Stimulated activated naive CD8-positive, alpha-beta T cell treated with anti-CD3 and anti-CD28 coated beads, Interleukin-15, Interleukin-2, amounts not matched to agents 100 U/mL and 50 U/mL, for 24 hours (primary cell): ENCODE results near the gene HAUS5.
"Not testable (repeated sequence)": the region's sequence is repeated elsewhere in the genome, so short reads cannot be mapped to it uniquely, and the experiment has no call there.

Experiments
- ATAC-seq: fragments of 150-1000 bp; cut with Tn5 transposase; one replicate; pipeline ENCODE4 v1.10.0; 2021
- DNase-seq: peaks from one replicate; pipeline ENCODE4 v3.0.0; 2021

Gene HAUS5

GRCh38 chr19:35642798-35643254, 30.3 kb downstream of the HAUS5 start:
- ATAC-seq (no peak), DNase-seq (no peak)

GRCh38 chr19:35643255-35644205, 31.0 kb downstream of the HAUS5 start:
- ATAC-seq: peak; percentile 36
- peak; percentile 84 for DNase-seq

- ATAC-seq (peak; percentile 91), DNase-seq (peak; percentile 97)
Measured at GRCh38 chr19:35644206-35644986, 31.9 kb downstream of the HAUS5 start.

- ATAC-seq: peak; percentile 9
Measured at GRCh38 chr19:35644987-35645679, 32.6 kb downstream of the HAUS5 start.

GRCh38 chr19:35645680-35646511, 33.4 kb downstream of the HAUS5 start:
- ATAC-seq: no peak
- DNase-seq: no peak

More at GRCh38 chr19:35644987-35645679, 32.6 kb downstream of the HAUS5 start:
- peak; percentile 94 for DNase-seq

GRCh38 chr19:35648017-35648961, 35.8 kb downstream of the HAUS5 start, which contains the start of gene COX6B1:
Gene COX6B1, plus strand, starts transcription at chr19:35648323. Its CDS starts 2,921 bp downstream, at chr19:35651244.
- ATAC-seq: peak; percentile 76
- DNase-seq: peak; percentile 91

GRCh38 chr19:35650581-35650980, 38.0 kb downstream of the HAUS5 start:
- DNase-seq (no peak), ATAC-seq (no peak)

- DNase-seq: not testable (repeated sequence)
Measured at GRCh38 chr19:35654828-35655227, 42.3 kb downstream of the HAUS5 start.

GRCh38 chr19:35655600-35655999, 43.1 kb downstream of the HAUS5 start:
- ATAC-seq: no peak

More at GRCh38 chr19:35654828-35655227, 42.3 kb downstream of the HAUS5 start:
- ATAC-seq: peak; percentile 36

GRCh38 chr19:35656700-35657099, 44.2 kb downstream of the HAUS5 start:
- DNase-seq (no peak), ATAC-seq (no peak)

More at GRCh38 chr19:35655600-35655999, 43.1 kb downstream of the HAUS5 start:
- DNase-seq: no peak

GRCh38 chr19:35657904-35658700, 45.6 kb downstream of the HAUS5 start:
- ATAC-seq (no peak), DNase-seq (no peak)

- ATAC-seq: no peak
- no peak for DNase-seq
Measured at GRCh38 chr19:35661995-35662340, 49.4 kb downstream of the HAUS5 start.

- DNase-seq (no peak), ATAC-seq (no peak)
Measured at GRCh38 chr19:35663981-35664380, 51.4 kb downstream of the HAUS5 start.

GRCh38 chr19:35665157-35665556, 52.6 kb downstream of the HAUS5 start:
- no peak for ATAC-seq

GRCh38 chr19:35665604-35666003, 53.1 kb downstream of the HAUS5 start:
- no peak for ATAC-seq
- no peak for DNase-seq

More at GRCh38 chr19:35665157-35665556, 52.6 kb downstream of the HAUS5 start:
- DNase-seq: no peak

- ATAC-seq (no peak), DNase-seq (no peak)
Measured at GRCh38 chr19:35666251-35666913, 53.8 kb downstream of the HAUS5 start, which contains the start of gene UPK1A. Gene UPK1A, plus strand, starts transcription at chr19:35666517. Its CDS starts 296 bp downstream, at chr19:35666813.

- ATAC-seq (no peak), DNase-seq (no peak)
Measured at GRCh38 chr19:35669566-35669965, 57.0 kb downstream of the HAUS5 start.

- DNase-seq (no peak), ATAC-seq (no peak)
Measured at GRCh38 chr19:35669974-35670373, 57.4 kb downstream of the HAUS5 start.
